Kidney (tissue), 14 donors: ENCODE measurements around the gene ECI2. TPM values are rescaled to one million over a fixed set of nuclear protein-coding genes. Genes with fewer than 3 reads are reported as not detected.

ENCODE experiments used
- DNase-seq, 5 donors: peaks; one replicate each; pipeline ENCODE4 v3.0.0-alpha.2; 2013 to 2020
- FAIRE-seq: peaks from 2 replicates; lab custom pipeline; 2012; peaks lifted over from hg19 to GRCh38; lab: Jason Lieb, UNC
- H3K27ac ChIP-seq, 2 donors: one replicate each; pipeline ENCODE4 v1.7.0; 2013; ENCODE audit warnings: low read depth in 2 of 2, low read length in 2 of 2, inconsistent platforms in 1 of 2
- H3K27me3 ChIP-seq: one replicate; pipeline ENCODE4 v1.7.1; 2013; ENCODE audit warnings: low read length, inconsistent platforms; ENCODE audit not compliant: control insufficient read depth, insufficient read depth
- H3K36me3 ChIP-seq, 3 donors: one replicate each; pipeline versions ENCODE4 v1.7.0 to v1.7.1; 2013; ENCODE audit warnings: low read length in 3 of 3, control low read depth in 1 of 3, inconsistent platforms in 1 of 3; ENCODE audit not compliant: insufficient read depth in 3 of 3, control insufficient read depth in 2 of 3
- H3K4me1 ChIP-seq, 3 donors: one replicate each; pipeline versions ENCODE4 v1.7.0 to v1.7.1; 2013; ENCODE audit warnings: low read length in 3 of 3, inconsistent platforms in 1 of 3, low read depth in 1 of 3; ENCODE audit not compliant: control insufficient read depth in 2 of 3, insufficient read depth in 2 of 3
- H3K4me3 ChIP-seq, 3 donors: one replicate each; pipeline versions ENCODE4 v1.7.0 to v1.8.1; 2013; ENCODE audit warnings: low read length in 3 of 3, control low read depth in 1 of 3, inconsistent platforms in 1 of 3
- H3K9ac ChIP-seq, 3 donors: one replicate each; pipeline versions ENCODE4 v1.7.0 to v1.7.1; 2013; ENCODE audit warnings: low read length in 3 of 3, control low read depth in 1 of 3, inconsistent platforms in 1 of 3
- H3K9me3 ChIP-seq, 3 donors: one replicate each; pipeline versions ENCODE4 v1.7.0 to v1.7.1; 2013; ENCODE audit warnings: low read length in 3 of 3, control low read depth in 1 of 3, inconsistent platforms in 1 of 3; ENCODE audit not compliant: control insufficient read depth in 2 of 3, insufficient read depth in 1 of 3
- intact Hi-C: fragments of 100-400 bp; cut with DNase I; formaldehyde crosslinking; loops from one replicate; pipeline ENCODE4 v1.11.1; 2022
- polyA plus RNA-seq: library from polyadenylated mRNA; stranded (reverse); fragments of 350-450 nt; fragmentation: Illumina TruSeq; extraction: RNeasy Lipid Tissue Mini Kit (QIAGEN cat#74804); gene quantifications from one replicate; pipeline ENCODE4 v1.2.3, GENCODE V29; 2014; ENCODE audit warnings: low read depth, low replicate concordance; ENCODE audit not compliant: insufficient read depth
- total RNA-seq: library from RNA; stranded (reverse); fragmentation: NEBNext Ultra II Directional; extraction: Animal tissue kit (Norgen Biotek cat#: 25700); gene quantifications from one replicate; pipeline ENCODE4 v1.2.1, GENCODE V29; 2021
- TF ChIP-seq, protein P1 (sequence below): IDR thresholded peaks from 3 replicates; pipeline ENCODE4 v1.5.1; 2012; ENCODE audit warnings: mild to moderate bottlenecking, moderate library complexity, borderline replicate concordance; ENCODE audit not compliant: insufficient read depth; ENCODE audit errors: extremely low read depth
- donor health status: control.
- donor health status: control.
- donor health status: control.
- donor health status: control.
- donor health status: control.
- donor health status: DM: yes; HTN: yes; CAD: no.
- donor health status: Normal renal cell carcinoma (clear cell type).

The ECI2 gene
- total and polyA plus RNA-seq, 2 donors from 2014 or later: 51.9 to 210 TPM

- H3K36me3 ChIP-seq: peaks cover under 1 to 21% (median 6%) of the 10 kb centered on the region in 3 donors
- H3K4me3 ChIP-seq: no peak overlapping the region
- TF ChIP-seq, protein P1, sequence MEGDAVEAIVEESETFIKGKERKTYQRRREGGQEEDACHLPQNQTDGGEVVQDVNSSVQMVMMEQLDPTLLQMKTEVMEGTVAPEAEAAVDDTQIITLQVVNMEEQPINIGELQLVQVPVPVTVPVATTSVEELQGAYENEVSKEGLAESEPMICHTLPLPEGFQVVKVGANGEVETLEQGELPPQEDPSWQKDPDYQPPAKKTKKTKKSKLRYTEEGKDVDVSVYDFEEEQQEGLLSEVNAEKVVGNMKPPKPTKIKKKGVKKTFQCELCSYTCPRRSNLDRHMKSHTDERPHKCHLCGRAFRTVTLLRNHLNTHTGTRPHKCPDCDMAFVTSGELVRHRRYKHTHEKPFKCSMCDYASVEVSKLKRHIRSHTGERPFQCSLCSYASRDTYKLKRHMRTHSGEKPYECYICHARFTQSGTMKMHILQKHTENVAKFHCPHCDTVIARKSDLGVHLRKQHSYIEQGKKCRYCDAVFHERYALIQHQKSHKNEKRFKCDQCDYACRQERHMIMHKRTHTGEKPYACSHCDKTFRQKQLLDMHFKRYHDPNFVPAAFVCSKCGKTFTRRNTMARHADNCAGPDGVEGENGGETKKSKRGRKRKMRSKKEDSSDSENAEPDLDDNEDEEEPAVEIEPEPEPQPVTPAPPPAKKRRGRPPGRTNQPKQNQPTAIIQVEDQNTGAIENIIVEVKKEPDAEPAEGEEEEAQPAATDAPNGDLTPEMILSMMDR: no peak
- no peaks in the 10 kb centered on the region for H3K27me3 ChIP-seq
- peak overlapping the region in 1 of 2 donors; percentile 3 for H3K27ac ChIP-seq
- H3K4me1 ChIP-seq: peaks cover 0 to 7% (median 3%) of the 10 kb centered on the region in 3 donors
- intact Hi-C loops: no loop called here
- no peak overlapping the region for H3K9ac ChIP-seq
- no peaks in the 10 kb centered on the region for H3K9me3 ChIP-seq
- peak in 2 of 5 donors; percentile 33 to 41 for DNase-seq
- FAIRE-seq: peak; percentile 74
Measured at GRCh38 chr6:4067673-4068072, 67.7 kb downstream of the ECI2 start.

GRCh38 chr6:4066029-4066755, 69.2 kb downstream of the ECI2 start:
- Histone ChIP-seq H3K27ac (no peak overlapping the region), H3K36me3 (peaks cover 7 to 30% (median 11%) of the 10 kb centered on the region in 3 donors), H3K9ac (no peak overlapping the region), H3K27me3 (no peaks in the 10 kb centered on the region), H3K4me1 (peaks cover 0 to 7% (median 3%) of the 10 kb centered on the region in 3 donors), H3K4me3 (no peak overlapping the region), H3K9me3 (no peaks in the 10 kb centered on the region)
- intact Hi-C loops: no loop called here
- DNase-seq (no peak), FAIRE-seq (no peak)
- TF ChIP-seq, protein P1: no peak

Other genes starting within 250 kb of the ECI2 start
- gene FAM217A, start 56.4 kb downstream of the ECI2 start, total RNA-seq: not detected
- gene FAM217A, start 56.4 kb downstream of the ECI2 start, polyA plus RNA-seq: 0.56 TPM